ENCODE data around the gene M6PR. TPM values are rescaled to one million over a fixed set of nuclear protein-coding genes. Genes with fewer than 3 reads are reported as not detected.
A peak's percentile ranks its signal among the peaks of the same experiment; 100 is the strongest.

The M6PR gene
- total RNA-seq, 2 experiments from 2014 or later, result 53.4 to 55.8 TPM

- Mint-ChIP-seq H3K27ac (no peak overlapping the region), H3K27me3 (no peaks in the 10 kb centered on the region), H3K4me3 (no peak overlapping the region), H3K36me3 (ENCODE audit: low read depth) (peaks cover 48% of the 10 kb centered on the region), H3K9me3 (peaks cover 7% of the 10 kb centered on the region), H3K4me1 (ENCODE audit: low read depth) (peaks cover 48% of the 10 kb centered on the region)
- CTCF ChIA-PET, result no interaction called here
- Histone ChIP-seq H3K36me3 (ENCODE audit: insufficient read depth, low read length) (no peaks in the 10 kb centered on the region), H3K27me3 (ENCODE audit: control insufficient read depth in 1 of 2, insufficient read depth in 2 of 2, low read length in 2 of 2) (no peaks in the 10 kb centered on the region), H3K27ac (ENCODE audit: low read depth in 1 of 2, low read length in 2 of 2) (no peak overlapping the region), H3K9me3 (ENCODE audit: control insufficient read depth in 1 of 2, insufficient read depth in 1 of 2, low read length in 2 of 2) (peaks cover 4 to 7% of the 10 kb centered on the region in 2 experiments), H3K4me1 (ENCODE audit: insufficient read depth, low read length) (peaks cover 32% of the 10 kb centered on the region), H3K4me3 (ENCODE audit: low read length) (no peak overlapping the region)
- intact Hi-C loops (cut with DNase I, micrococcal nuclease), result loop anchor here in 1 of 2 experiments (5.0 kb wide), 1 partner anchor 37 kb away; no protein-coding TSS in a partner anchor
- POLR2A ChIA-PET, result no interaction called here
- TF ChIP-seq CTCF (IDR thresholded peaks at IDR 0.05), result no peak
- DNase-seq (peak in 1 of 14 experiments; percentile 45), ATAC-seq (ENCODE audit: poor library complexity) (no peak)
Observed at GRCh38 chr12:8985213-8985754, 35.8 kb upstream of the M6PR start.

- no peaks in the 10 kb centered on the region for H3K27me3 Mint-ChIP-seq
Observed at GRCh38 chr12:8980137-8980536, 30.7 kb upstream of the M6PR start.

GRCh38 chr12:8970432-8970831 is 21.0 kb upstream of the M6PR start:
- Mint-ChIP-seq H3K9me3 (peaks cover 9% of the 10 kb centered on the region), H3K4me1 (ENCODE audit: low read depth) (peaks cover 19% of the 10 kb centered on the region), H3K27me3 (no peaks in the 10 kb centered on the region), H3K27ac (peak overlapping the region; percentile 8), H3K36me3 (ENCODE audit: low read depth) (peaks cover 53% of the 10 kb centered on the region), H3K4me3 (no peak overlapping the region)
- no peaks in the 10 kb centered on the region for H3K36me3 ChIP-seq (ENCODE audit: insufficient read depth, low read length)
- ChIA-PET POLR2A (interaction anchor here (1.9 kb wide), 1 partner anchor 10 kb away, joined by 5 read pairs; no protein-coding TSS in a partner anchor), CTCF (no interaction called here)
- no peaks in the 10 kb centered on the region for H3K27me3 ChIP-seq (ENCODE audit: control insufficient read depth in 1 of 2, insufficient read depth in 2 of 2, low read length in 2 of 2)
- peaks cover 23 to 28% of the 10 kb centered on the region in 2 experiments for H3K9me3 ChIP-seq (ENCODE audit: control insufficient read depth in 1 of 2, insufficient read depth in 1 of 2, low read length in 2 of 2)
- DNase-seq, result no peak
- no peaks in the 10 kb centered on the region for H3K4me1 ChIP-seq (ENCODE audit: insufficient read depth, low read length)
- intact Hi-C loops (cut with DNase I, micrococcal nuclease), result no loop called here
- H3K27ac ChIP-seq (ENCODE audit: low read depth in 1 of 2, low read length in 2 of 2), result no peak overlapping the region
- H3K4me3 ChIP-seq (ENCODE audit: low read length), result no peak overlapping the region
- no peak for TF ChIP-seq CTCF (IDR thresholded peaks at IDR 0.05)
- no peak for ATAC-seq (ENCODE audit: poor library complexity)

More at GRCh38 chr12:8980137-8980536, 30.7 kb upstream of the M6PR start:
- Mint-ChIP-seq H3K36me3 (ENCODE audit: low read depth) (peaks cover 70% of the 10 kb centered on the region), H3K9me3 (peaks cover 9% of the 10 kb centered on the region), H3K27ac (no peak overlapping the region), H3K4me1 (ENCODE audit: low read depth) (peaks cover 17% of the 10 kb centered on the region), H3K4me3 (no peak overlapping the region)
- DNase-seq (no peak), ATAC-seq (ENCODE audit: poor library complexity) (no peak)
- no peak for TF ChIP-seq CTCF (IDR thresholded peaks at IDR 0.05)
- no peak overlapping the region for H3K4me3 ChIP-seq (ENCODE audit: low read length)
- intact Hi-C loops (cut with DNase I, micrococcal nuclease), result no loop called here
- H3K36me3 ChIP-seq (ENCODE audit: insufficient read depth, low read length), result no peaks in the 10 kb centered on the region
- H3K27me3 ChIP-seq (ENCODE audit: control insufficient read depth in 1 of 2, insufficient read depth in 2 of 2, low read length in 2 of 2), result no peaks in the 10 kb centered on the region
- no peak overlapping the region for H3K27ac ChIP-seq (ENCODE audit: low read depth in 1 of 2, low read length in 2 of 2)
- H3K9me3 ChIP-seq (ENCODE audit: control insufficient read depth in 1 of 2, insufficient read depth in 1 of 2, low read length in 2 of 2), result peaks cover 21 to 33% of the 10 kb centered on the region in 2 experiments
- H3K4me1 ChIP-seq (ENCODE audit: insufficient read depth, low read length), result no peaks in the 10 kb centered on the region
- ChIA-PET CTCF (no interaction called here), POLR2A (no interaction called here)

All from CD4-positive, alpha-beta T cell (primary cell).